HepG2 (cell line): ENCODE measurements around the gene RNASE4. TPM values are rescaled to one million over a fixed set of nuclear protein-coding genes. Genes with fewer than 3 reads are reported as not detected.

Source experiments
- ARNTL ChIP-seq: sonication (generic); formaldehyde crosslinking; IDR thresholded peaks from 2 replicates; pipeline ENCODE4 v1.4.0; 2020; ENCODE audit warnings: mild to moderate bottlenecking, missing genetic modification reagents
- CEBPZ ChIP-seq: IDR thresholded peaks from 2 replicates; pipeline ENCODE4 v1.6.1; 2012; ENCODE audit warnings: low read length, improper control_type of control experiment
- CREB1 ChIP-seq, 2 experiments: fragments of 450-650 bp in 1 of 2; IDR thresholded peaks; 2 replicates each; pipeline ENCODE4 v1.6.1; 2016 to 2017; ENCODE audit warnings: control low read depth in 1 of 2, mild to moderate bottlenecking in 1 of 2, missing compliant biosample characterization in 1 of 2, missing genetic modification characterization in 1 of 2
- FOSL1 ChIP-seq: sonication (generic); formaldehyde crosslinking; IDR thresholded peaks from 2 replicates; pipeline ENCODE4 v1.9.0; 2021; ENCODE audit warnings: missing genetic modification reagents, borderline replicate concordance
- HINFP ChIP-seq: sonication (generic); formaldehyde crosslinking; IDR thresholded peaks from 2 replicates; pipeline ENCODE4 v1.4.0; 2020; ENCODE audit warnings: low read depth, mild to moderate bottlenecking, missing genetic modification reagents
- NCOA2 ChIP-seq: sonication (generic); formaldehyde crosslinking; IDR thresholded peaks from 2 replicates; pipeline ENCODE4 v1.8.0; 2022; ENCODE audit warnings: inconsistent platforms
- NR2C2 ChIP-seq: sonication (generic); formaldehyde crosslinking; IDR thresholded peaks from 2 replicates; pipeline ENCODE4 v1.4.0; 2020; ENCODE audit warnings: missing genetic modification reagents, mild to moderate bottlenecking, moderate library complexity, borderline replicate concordance
- PRPF4 ChIP-seq: fragments of 200-400 bp; formaldehyde crosslinking; IDR thresholded peaks from 2 replicates; pipeline ENCODE4 v1.6.1; 2016; ENCODE audit warnings: low read length, low read depth; ENCODE audit not compliant: poor library complexity, severe bottlenecking
- SATB2 ChIP-seq: sonication (generic); formaldehyde crosslinking; IDR thresholded peaks from 2 replicates; pipeline ENCODE4 v1.5.0; 2020; ENCODE audit warnings: missing genetic modification reagents
- TOPORS ChIP-seq: sonication (generic); formaldehyde crosslinking; IDR thresholded peaks from 2 replicates; pipeline ENCODE4 v1.8.0; 2023; ENCODE audit warnings: mild to moderate bottlenecking, missing genetic modification reagents
- ZNF251 ChIP-seq: sonication (generic); formaldehyde crosslinking; IDR thresholded peaks from 2 replicates; pipeline ENCODE4 v1.9.0; 2021; ENCODE audit warnings: mild to moderate bottlenecking, missing genetic modification reagents
- ZNF276 ChIP-seq: sonication (generic); formaldehyde crosslinking; IDR thresholded peaks from 2 replicates; pipeline ENCODE4 v1.4.0; 2020; ENCODE audit warnings: mild to moderate bottlenecking, low read depth, missing genetic modification reagents
- ZNF687 ChIP-seq: sonication (generic); formaldehyde crosslinking; IDR thresholded peaks from 2 replicates; pipeline ENCODE4 v1.5.1; 2020; ENCODE audit warnings: mild to moderate bottlenecking, missing genetic modification reagents, moderate library complexity
- ZNF704 ChIP-seq: sonication (generic); formaldehyde crosslinking; IDR thresholded peaks from 2 replicates; pipeline ENCODE4 v1.8.1; 2023; ENCODE audit warnings: mild to moderate bottlenecking, inconsistent platforms, moderate library complexity, missing genetic modification reagents, borderline replicate concordance
- ZNF746 ChIP-seq: sonication (generic); formaldehyde crosslinking; IDR thresholded peaks from 2 replicates; pipeline ENCODE4 v1.8.0; 2022; ENCODE audit warnings: mild to moderate bottlenecking, missing genetic modification reagents
- ZNF768 ChIP-seq: sonication (generic); formaldehyde crosslinking; IDR thresholded peaks from 2 replicates; pipeline ENCODE4 v1.4.0; 2020; ENCODE audit warnings: missing genetic modification reagents
- polyA plus RNA-seq, 8 experiments: library from polyadenylated mRNA; depleted of rRNA in 3 of 8; stranded (reverse) in 7 of 8; unstranded in 1 of 8; fragments of >200 nt; fragmentation: Illumina TruSeq in 4 of 8; extraction: Trizol in 4 of 8; gene quantifications; 2 replicates each; pipeline versions ENCODE4 v1.2.1 to v1.2.3, GENCODE V29; 2011 to 2016; ENCODE audit warnings: low read depth in 4 of 8, missing spikeins in 1 of 8, mixed read lengths in 1 of 8; ENCODE audit not compliant: insufficient read depth in 1 of 8
- total RNA-seq, 5 experiments: library from RNA; depleted of rRNA; stranded (reverse); fragments of >200 nt; fragmentation: Illumina TruSeq; extraction: Trizol; gene quantifications; 2 replicates each; pipeline ENCODE4 v1.2.3, GENCODE V29; 2016; ENCODE audit warnings: low read depth in 1 of 5

Gene RNASE4
- total and polyA plus RNA-seq, 2 of the 13 experiments (the other 11 are each of a cell fraction or from before 2014, with no cell fraction given): 109 to 983 TPM

GRCh38 chr14:20662968-20663732, 21.2 kb upstream of the RNASE4 start (continued):
- no peak for TF ChIP-seq CREB1 (IDR thresholded peaks at IDR 0.05)
- TF ChIP-seq CREB1 (CRISPR knock-in tag; IDR thresholded peaks at IDR 0.05): no peak
- TF ChIP-seq ZNF687 (CRISPR knock-in tag): peak; percentile 6
- no peak for TF ChIP-seq TOPORS (CRISPR knock-in tag)
- TF ChIP-seq SATB2 (CRISPR knock-in tag): peak; percentile 37; the same call in 1 of the 2 replicates
- no peak for TF ChIP-seq NR2C2 (CRISPR knock-in tag)
- peak; percentile 9 for TF ChIP-seq PRPF4
- no peak for TF ChIP-seq HINFP (CRISPR knock-in tag)
- no peak for TF ChIP-seq ZNF704 (CRISPR knock-in tag)
- no peak for TF ChIP-seq ZNF276 (CRISPR knock-in tag)
- TF ChIP-seq NCOA2 (CRISPR knock-in tag): peak; percentile 29; the same call in 1 of the 2 replicates
- TF ChIP-seq ZNF746: no peak
- TF ChIP-seq CEBPZ: no peak
- TF ChIP-seq ZNF251 (CRISPR knock-in tag): 0 out of 2 replicates have a peak, but pooled peaks have one; percentile 17
- TF ChIP-seq ZNF768 (CRISPR knock-in tag): peak; percentile 46
- TF ChIP-seq ARNTL (CRISPR knock-in tag): no peak
- TF ChIP-seq FOSL1: no peak
